ENCODE results near the gene AMER3. TPM values are rescaled to one million over a fixed set of nuclear protein-coding genes. Genes with fewer than 3 reads are reported as not detected.
"Not testable (repeated sequence)": the region's sequence is repeated elsewhere in the genome, so short reads cannot be mapped to it uniquely, and the experiment has no call there.

The AMER3 gene
- total RNA-seq, 1 donor from 2014 or later, result not detected

DNA sequence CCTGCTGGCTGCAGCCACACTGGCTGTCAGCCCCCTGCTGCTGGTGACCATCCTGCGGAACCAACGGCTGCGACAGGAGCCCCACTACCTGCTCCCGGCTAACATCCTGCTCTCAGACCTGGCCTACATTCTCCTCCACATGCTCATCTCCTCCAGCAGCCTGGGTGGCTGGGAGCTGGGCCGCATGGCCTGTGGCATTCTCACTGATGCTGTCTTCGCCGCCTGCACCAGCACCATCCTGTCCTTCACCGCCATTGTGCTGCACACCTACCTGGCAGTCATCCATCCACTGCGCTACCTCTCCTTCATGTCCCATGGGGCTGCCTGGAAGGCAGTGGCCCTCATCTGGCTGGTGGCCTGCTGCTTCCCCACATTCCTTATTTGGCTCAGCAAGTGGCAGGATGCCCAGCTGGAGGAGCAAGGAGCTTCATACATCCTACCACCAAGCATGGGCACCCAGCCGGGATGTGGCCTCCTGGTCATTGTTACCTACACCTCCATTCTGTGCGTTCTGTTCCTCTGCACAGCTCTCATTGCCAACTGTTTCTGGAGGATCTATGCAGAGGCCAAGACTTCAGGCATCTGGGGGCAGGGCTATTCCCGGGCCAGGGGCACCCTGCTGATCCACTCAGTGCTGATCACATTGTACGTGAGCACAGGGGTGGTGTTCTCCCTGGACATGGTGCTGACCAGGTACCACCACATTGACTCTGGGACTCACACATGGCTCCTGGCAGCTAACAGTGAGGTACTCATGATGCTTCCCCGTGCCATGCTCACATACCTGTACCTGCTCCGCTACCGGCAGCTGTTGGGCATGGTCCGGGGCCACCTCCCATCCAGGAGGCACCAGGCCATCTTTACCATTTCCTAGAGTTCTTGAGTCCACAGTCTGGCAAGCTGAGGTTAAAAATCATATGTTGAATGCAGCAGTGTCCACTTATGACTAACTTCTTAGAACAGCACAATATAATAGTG, 25.7 kb upstream of the AMER3 start:
- Mint-ChIP-seq H3K27ac (ENCODE audit: unreplicated experiment) (no peak overlapping the region), H3K36me3 (ENCODE audit: low read depth) (no peaks in the 10 kb centered on the region), H3K4me1 (ENCODE audit: low read depth) (peaks cover 6% of the 10 kb centered on the region), H3K4me3 (ENCODE audit: unreplicated experiment) (no peak overlapping the region), H3K9me3 (ENCODE audit: low read depth) (no peaks in the 10 kb centered on the region), H3K27me3 (ENCODE audit: low read depth) (peaks cover 4% of the 10 kb centered on the region)
- TF ChIP-seq CTCF (IDR thresholded peaks at IDR 0.05), result no peak
- no peak for DNase-seq (ENCODE audit: low spot score)

GRCh38 chr2:130732257-130732656, 23.1 kb upstream of the AMER3 start:
- H3K36me3 Mint-ChIP-seq (ENCODE audit: low read depth); H3K4me1 Mint-ChIP-seq (ENCODE audit: low read depth); DNase-seq (ENCODE audit: low spot score); H3K4me3 Mint-ChIP-seq (ENCODE audit: unreplicated experiment); H3K27ac Mint-ChIP-seq (ENCODE audit: unreplicated experiment); H3K9me3 Mint-ChIP-seq (ENCODE audit: low read depth); H3K27me3 Mint-ChIP-seq (ENCODE audit: low read depth): not testable (repeated sequence)

- DNase-seq (ENCODE audit: low spot score), result no peak
- no peaks in the 10 kb centered on the region for H3K9me3 Mint-ChIP-seq (ENCODE audit: low read depth)
- H3K4me3 Mint-ChIP-seq (ENCODE audit: unreplicated experiment), result no peak overlapping the region
- H3K27me3 Mint-ChIP-seq (ENCODE audit: low read depth), result peaks cover 4% of the 10 kb centered on the region
- H3K4me1 Mint-ChIP-seq (ENCODE audit: low read depth), result no peaks in the 10 kb centered on the region
- TF ChIP-seq CTCF (IDR thresholded peaks at IDR 0.05), result no peak
- H3K36me3 Mint-ChIP-seq (ENCODE audit: low read depth), result no peaks in the 10 kb centered on the region
- no peak overlapping the region for H3K27ac Mint-ChIP-seq (ENCODE audit: unreplicated experiment)
These were observed 20.1 kb upstream of the AMER3 start for GRCh38 chr2:130735200-130735599.

- no peak for DNase-seq (ENCODE audit: low spot score)
- Mint-ChIP-seq H3K27ac (ENCODE audit: unreplicated experiment) (no peak overlapping the region), H3K9me3 (ENCODE audit: low read depth) (no peaks in the 10 kb centered on the region), H3K36me3 (ENCODE audit: low read depth) (no peaks in the 10 kb centered on the region), H3K4me3 (ENCODE audit: unreplicated experiment) (no peak overlapping the region), H3K27me3 (ENCODE audit: low read depth) (peaks cover 8% of the 10 kb centered on the region), H3K4me1 (ENCODE audit: low read depth) (no peaks in the 10 kb centered on the region)
- no peak for TF ChIP-seq CTCF (IDR thresholded peaks at IDR 0.05)
These were observed 18.9 kb upstream of the AMER3 start for GRCh38 chr2:130736487-130736886.

DNA sequence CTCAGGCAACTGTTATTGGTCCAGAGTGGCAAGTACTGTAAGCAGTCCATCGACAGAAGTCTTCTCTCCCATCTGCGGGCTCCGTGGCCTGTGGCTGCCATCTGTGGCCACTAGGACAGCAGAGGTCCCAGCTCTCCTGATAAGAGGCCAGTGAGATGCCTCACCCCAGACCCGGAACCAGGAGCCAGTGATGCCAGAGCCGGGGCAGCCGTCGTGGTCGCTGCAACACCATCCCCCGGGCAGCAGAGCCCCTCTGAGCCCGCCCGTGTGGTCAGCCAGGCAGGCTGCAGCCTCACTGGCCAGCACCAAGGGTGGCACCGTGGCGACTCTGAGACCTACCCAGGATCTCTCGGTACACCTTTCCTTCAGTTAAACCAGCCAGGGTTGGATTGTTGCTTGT, 17.7 kb upstream of the AMER3 start:
- Mint-ChIP-seq H3K4me1 (ENCODE audit: low read depth) (no peaks in the 10 kb centered on the region), H3K9me3 (ENCODE audit: low read depth) (no peaks in the 10 kb centered on the region), H3K36me3 (ENCODE audit: low read depth) (no peaks in the 10 kb centered on the region), H3K4me3 (ENCODE audit: unreplicated experiment) (no peak overlapping the region), H3K27me3 (ENCODE audit: low read depth) (peaks cover 10% of the 10 kb centered on the region), H3K27ac (ENCODE audit: unreplicated experiment) (no peak overlapping the region)
- DNase-seq (ENCODE audit: low spot score), result no peak
- TF ChIP-seq CTCF (IDR thresholded peaks at IDR 0.05), result no peak

GRCh38 chr2:130740671-130741070, 14.7 kb upstream of the AMER3 start:
- Mint-ChIP-seq H3K9me3 (ENCODE audit: low read depth) (no peaks in the 10 kb centered on the region), H3K4me1 (ENCODE audit: low read depth) (no peaks in the 10 kb centered on the region), H3K4me3 (ENCODE audit: unreplicated experiment) (no peak overlapping the region), H3K27me3 (ENCODE audit: low read depth) (peaks cover 20% of the 10 kb centered on the region), H3K36me3 (ENCODE audit: low read depth) (no peaks in the 10 kb centered on the region), H3K27ac (ENCODE audit: unreplicated experiment) (no peak overlapping the region)
- DNase-seq (ENCODE audit: low spot score), result no peak
- no peak for TF ChIP-seq CTCF (IDR thresholded peaks at IDR 0.05)

Data from chondrocyte (in vitro differentiated cells).